Germinal center (tissue), 1 donor: ENCODE measurements around the gene VAC14.
"Not testable (repeated sequence)": the region's sequence is repeated elsewhere in the genome, so short reads cannot be mapped to it uniquely, and the experiment has no call there.

Source experiments
- DNase-seq: peaks from one replicate; pipeline ENCODE4 v3.0.0; 2012; ENCODE audit warnings: mixed read lengths, low spot score

Gene VAC14

GRCh38 chr16:70644763-70645597, 156.0 kb downstream of the VAC14 start:
- no peak for DNase-seq

DNA sequence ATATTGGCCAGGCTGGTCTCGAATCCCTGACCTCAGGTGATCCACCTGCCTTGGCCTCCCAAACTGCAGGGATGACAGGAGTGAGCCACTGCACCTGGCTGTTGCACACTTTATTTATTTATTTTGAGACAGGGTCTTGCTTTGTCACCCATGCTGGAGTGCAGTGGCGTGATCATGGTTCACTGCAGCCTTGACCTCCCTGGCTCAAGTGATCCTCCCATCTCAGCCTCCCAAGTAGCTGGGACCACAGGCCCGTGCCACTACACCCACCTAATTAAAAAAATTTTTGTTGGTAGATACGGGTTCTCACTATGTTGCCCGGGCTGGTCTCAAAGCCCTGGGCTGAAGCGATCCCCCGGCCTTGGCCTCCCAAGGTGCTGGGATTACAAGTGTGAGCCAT, 157.7 kb downstream of the VAC14 start:
- DNase-seq, result not testable (repeated sequence)

DNA sequence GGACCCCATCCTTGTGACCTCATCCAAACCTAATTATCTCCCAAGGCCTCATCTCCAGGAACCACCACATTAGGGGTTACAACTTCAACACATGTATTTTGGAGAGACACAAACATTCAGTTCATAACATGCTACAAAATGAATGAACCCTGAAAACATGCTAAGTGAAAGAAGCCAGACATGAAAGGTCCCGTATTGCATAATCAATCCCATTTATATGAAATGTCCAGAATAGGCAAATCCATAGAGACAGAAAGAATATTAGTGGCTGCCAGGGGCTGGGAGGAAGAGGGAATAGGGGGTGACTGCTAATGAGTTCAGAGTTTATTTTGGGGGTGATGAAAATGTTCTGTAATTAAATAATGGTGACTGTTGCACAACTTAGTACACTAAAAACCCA, 158.3 kb downstream of the VAC14 start:
- no peak for DNase-seq

- DNase-seq, result no peak
These were observed 161.9 kb downstream of the VAC14 start for GRCh38 chr16:70638814-70639792.
